Esophagus squamous epithelium (tissue), 4 donors: Measurements from ENCODE around the gene DSCAML1.

Source experiments
- POLR2A ChIP-seq, 4 donors: fragments of 450-650 bp; IDR thresholded peaks; one replicate each; pipeline ENCODE4 v1.6.1; 2017; ENCODE audit warnings: antibody characterized with exemption in 4 of 4, mild to moderate bottlenecking in 4 of 4, moderate library complexity in 3 of 4
- TF ChIP-seq, protein P1 (sequence below), 6 experiments: fragments of 450-650 bp in 4 of 6; fragments of 200-600 bp in 2 of 6; sonication (generic) in 2 of 6; IDR thresholded peaks; one replicate each; pipeline ENCODE4 v1.5.1; 2016 to 2019; ENCODE audit warnings: antibody characterized with exemption in 6 of 6, mild to moderate bottlenecking in 4 of 6, moderate library complexity in 4 of 6

DNA sequence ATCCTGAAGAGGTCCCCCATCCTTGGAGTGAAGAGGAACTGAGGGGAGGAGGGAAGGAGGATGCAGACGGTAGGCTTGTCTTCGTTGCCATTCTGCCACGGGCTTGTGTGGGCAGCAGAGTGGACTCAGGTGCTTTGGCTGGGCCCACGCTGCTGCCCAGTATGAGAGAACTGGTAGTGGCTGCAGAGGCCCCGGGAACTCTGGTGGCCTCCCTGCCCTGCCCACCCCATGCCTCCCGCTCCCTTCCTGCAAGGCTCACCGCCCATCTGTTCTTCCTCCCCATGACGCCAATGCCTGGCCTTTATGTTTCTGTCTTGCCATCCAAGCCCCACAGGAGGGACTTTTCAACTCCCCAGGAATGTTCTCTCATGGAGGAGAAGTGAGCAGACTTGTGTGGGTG, 157.4 kb downstream of the DSCAML1 start:
- TF ChIP-seq, protein P1, sequence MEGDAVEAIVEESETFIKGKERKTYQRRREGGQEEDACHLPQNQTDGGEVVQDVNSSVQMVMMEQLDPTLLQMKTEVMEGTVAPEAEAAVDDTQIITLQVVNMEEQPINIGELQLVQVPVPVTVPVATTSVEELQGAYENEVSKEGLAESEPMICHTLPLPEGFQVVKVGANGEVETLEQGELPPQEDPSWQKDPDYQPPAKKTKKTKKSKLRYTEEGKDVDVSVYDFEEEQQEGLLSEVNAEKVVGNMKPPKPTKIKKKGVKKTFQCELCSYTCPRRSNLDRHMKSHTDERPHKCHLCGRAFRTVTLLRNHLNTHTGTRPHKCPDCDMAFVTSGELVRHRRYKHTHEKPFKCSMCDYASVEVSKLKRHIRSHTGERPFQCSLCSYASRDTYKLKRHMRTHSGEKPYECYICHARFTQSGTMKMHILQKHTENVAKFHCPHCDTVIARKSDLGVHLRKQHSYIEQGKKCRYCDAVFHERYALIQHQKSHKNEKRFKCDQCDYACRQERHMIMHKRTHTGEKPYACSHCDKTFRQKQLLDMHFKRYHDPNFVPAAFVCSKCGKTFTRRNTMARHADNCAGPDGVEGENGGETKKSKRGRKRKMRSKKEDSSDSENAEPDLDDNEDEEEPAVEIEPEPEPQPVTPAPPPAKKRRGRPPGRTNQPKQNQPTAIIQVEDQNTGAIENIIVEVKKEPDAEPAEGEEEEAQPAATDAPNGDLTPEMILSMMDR (IDR thresholded peaks at IDR 0.05) = no peak
- TF ChIP-seq POLR2A (IDR thresholded peaks at IDR 0.05) = no peak
